Skin of body (tissue), 2 donors: ENCODE measurements around the gene HERC2. TPM values are rescaled to one million over a fixed set of nuclear protein-coding genes. Genes with fewer than 3 reads are reported as not detected.
"Not testable (repeated sequence)": the region's sequence is repeated elsewhere in the genome, so short reads cannot be mapped to it uniquely, and the experiment has no call there.

ENCODE experiments used
- DNase-seq: peaks from one replicate; lab custom pipeline; 2025; lab: John Stamatoyannopoulos, UW
- total RNA-seq: library from RNA; depleted of rRNA; stranded (reverse); fragments of >200 nt; gene quantifications from one replicate; pipeline ENCODE4 v1.2.3, GENCODE V29; 2014

HERC2 gene
- total RNA-seq, 1 donor from 2014 or later, result 42.8 TPM

DNA sequence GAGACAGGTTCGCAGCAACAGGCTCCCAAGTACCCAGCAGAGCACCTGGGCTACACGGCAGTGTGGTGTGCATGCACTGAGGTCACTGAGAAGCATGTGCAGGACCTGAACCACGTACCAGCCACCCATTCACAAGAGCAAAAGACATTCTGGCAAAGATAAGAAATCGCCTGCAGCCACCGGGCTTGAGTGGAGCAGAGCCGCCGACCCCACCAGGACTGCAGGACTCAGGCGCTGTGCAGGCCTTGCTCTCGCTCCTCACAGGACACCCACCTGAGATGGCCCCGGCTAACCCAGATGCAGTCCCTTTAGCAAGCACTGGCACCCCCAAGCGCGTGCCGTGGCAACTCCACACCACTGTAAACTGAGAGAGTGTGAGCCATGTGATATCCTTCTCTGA, 190.6 kb downstream of the HERC2 start:
- no peak for DNase-seq

DNA sequence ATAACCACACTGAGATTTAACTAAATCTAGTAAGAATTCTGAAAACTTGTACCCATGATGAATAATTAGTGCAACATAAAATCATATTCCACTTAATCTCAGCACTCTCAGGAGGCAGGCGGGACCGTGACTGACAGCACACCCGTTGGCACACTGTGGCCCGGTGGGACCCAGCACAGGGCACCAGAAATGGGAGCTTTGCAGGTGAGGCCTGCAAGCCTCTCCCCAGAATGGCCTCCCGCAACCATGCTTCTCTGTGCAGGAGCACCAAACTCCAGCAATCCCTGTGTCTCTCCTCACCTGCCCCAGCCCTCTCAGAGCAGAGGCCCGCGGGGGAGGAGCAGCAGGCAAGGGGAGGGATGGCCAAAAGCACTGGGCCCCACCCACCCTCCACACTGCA, 191.3 kb downstream of the HERC2 start:
- DNase-seq, result no peak

DNA sequence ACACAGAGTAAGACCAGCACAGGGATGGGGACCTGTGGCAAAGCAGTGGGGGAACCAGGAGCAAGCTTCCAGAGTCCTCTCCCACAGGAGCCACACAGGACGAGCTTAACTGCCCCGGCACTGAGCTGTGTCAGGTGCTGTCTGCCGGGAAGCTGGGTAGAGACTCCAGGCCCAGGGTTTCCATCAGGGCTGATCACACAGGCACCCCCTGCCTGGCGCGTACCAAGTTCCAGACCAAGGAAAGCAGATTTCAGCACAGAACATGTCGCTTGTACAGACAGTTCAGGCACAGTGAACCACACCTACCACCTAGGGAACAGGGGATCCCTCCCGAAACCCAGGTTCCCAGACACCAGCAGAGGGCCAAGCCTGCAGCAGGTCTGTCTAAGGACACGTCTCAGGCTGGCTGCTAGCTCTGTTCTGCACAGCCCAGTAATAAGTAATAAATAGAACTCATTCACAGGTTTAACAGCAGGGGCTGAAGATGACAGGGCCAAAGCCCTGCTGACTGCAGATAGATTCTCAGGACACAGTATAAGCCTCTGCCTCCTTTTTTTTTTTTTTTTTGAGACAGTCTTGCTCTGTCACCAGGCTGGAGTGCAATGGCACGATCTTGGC, 192.6 kb downstream of the HERC2 start:
- no peak for DNase-seq

DNA sequence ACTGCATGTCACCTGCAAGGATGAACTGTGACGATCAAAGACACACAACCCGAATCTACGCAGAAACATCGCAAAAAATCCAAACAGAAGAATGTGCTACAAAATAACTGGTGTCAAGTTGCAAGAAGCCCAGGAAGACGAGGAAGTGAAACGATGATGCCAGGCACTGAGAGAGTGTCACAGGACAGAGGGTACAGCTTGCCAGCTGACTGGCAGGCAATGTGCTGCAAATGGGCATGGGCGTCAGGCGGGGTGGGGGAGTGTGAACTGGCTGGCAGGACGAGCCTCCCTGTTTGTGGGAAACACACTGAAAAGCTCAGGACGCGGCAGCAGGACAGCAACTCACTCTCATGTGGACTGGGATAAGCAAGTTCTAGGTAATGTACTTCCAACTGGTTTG, 193.9 kb downstream of the HERC2 start:
- no peak for DNase-seq

DNA sequence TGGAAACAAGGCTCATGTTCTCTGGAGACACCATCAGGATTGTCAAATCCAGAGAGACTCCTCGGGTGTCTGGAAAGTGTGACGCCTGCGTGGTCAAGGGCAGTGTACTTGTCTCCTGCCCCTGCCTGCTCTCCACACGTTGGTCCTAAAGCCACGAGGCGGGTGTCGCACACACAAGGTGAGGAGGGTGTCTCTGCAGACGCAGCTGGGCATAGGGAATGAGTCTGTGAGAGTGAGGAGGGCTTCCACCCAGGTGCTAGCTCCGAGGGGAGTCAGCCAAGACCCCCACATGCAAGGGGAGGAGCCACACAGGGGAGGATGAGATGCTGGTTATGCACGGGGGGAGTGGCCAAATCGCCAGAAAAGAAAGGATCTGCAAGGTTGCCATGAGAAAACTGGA, 194.9 kb downstream of the HERC2 start:
- no peak for DNase-seq

DNA sequence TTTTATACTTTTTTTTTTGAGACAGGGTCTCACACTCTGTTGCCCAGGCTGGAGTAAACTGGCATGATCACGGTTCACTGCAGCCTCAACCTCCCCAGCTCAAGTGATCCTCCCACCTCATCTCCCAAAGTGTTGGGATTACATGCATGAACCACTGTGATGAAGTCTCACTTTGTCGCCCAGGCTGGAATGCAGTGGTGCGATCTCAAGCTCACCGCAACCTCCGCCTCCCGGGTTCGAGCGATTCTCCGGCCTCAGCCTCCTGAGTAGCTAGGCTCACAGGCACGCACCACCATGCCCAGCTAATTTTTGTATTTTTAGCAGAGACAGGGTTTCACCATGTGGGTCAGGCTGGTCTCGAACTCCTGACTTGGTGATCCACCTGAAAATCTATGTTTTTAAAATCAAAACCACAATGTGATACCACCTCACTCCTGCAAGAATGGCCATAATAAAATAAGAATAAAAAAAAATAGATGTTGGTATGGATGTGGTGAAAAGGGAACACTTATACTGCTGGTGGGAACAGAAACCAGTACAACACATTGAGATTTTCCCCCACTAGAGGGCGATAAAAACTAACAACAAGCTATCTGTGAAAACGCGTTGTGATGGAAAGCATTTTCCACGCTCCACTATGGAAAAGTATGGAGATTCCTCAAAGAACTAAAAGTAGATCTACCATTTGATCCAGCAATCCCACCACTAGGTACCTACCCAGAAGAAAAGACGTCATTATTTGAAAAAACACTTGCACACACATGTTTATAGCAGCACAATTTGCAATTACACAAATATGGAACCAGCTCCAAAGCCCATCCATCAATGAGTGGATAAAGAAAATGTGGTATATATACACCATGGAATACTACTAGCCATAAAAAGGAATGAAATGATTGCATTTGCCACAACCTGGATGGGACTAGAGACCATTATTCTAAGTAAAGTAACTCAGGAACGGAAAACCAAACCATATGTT, 196.0 kb downstream of the HERC2 start:
- DNase-seq, result peak; percentile 7

DNA sequence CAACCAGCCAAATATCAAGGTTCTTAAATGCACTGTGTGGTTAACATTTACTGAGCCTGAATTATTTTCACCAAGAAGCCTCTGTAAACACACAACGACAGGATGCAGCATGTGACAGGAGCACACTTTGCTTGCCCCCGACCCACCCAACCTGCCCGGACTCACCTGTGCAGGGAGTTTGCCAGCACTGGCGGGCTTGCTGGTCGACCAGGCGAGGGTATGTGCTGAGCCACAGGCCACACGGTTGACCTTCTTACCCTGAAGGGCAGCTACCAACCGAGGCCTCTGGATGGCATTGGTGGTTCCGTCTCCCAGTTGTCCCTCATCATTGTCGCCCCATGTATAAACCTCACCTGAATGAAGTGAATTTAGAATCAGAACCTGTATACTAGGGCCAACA, 197.1 kb downstream of the HERC2 start:
- no peak for DNase-seq

DNA sequence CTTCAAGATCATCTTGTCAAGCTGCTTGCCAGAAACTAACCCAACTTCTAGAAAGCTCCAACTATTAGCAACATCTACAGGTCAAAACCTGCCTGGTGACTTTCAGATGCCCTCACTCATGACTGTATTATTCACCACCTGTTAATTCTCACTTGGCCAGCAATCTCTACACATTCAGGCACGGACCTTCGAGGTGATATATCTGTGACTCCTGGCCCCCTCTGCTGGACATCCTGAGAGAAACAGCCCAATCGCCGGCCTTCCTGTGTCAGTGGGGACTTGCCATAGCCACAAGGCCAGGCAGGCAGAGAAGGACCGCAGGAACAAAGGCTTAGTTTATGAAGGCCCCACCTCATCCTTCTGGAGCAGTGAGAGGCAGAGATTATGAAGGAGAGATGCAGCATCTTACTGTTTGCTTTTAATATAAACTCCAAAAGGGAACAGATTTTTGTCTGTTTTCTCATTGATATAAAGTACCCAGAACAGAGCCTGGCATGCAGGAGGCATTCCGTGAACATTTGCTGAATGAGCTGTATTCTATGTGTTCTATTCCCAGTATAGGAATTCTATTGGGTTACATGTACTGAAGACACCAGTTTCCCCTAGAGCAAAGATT, 198.5 kb downstream of the HERC2 start:
- peak; percentile 21 for DNase-seq

DNA sequence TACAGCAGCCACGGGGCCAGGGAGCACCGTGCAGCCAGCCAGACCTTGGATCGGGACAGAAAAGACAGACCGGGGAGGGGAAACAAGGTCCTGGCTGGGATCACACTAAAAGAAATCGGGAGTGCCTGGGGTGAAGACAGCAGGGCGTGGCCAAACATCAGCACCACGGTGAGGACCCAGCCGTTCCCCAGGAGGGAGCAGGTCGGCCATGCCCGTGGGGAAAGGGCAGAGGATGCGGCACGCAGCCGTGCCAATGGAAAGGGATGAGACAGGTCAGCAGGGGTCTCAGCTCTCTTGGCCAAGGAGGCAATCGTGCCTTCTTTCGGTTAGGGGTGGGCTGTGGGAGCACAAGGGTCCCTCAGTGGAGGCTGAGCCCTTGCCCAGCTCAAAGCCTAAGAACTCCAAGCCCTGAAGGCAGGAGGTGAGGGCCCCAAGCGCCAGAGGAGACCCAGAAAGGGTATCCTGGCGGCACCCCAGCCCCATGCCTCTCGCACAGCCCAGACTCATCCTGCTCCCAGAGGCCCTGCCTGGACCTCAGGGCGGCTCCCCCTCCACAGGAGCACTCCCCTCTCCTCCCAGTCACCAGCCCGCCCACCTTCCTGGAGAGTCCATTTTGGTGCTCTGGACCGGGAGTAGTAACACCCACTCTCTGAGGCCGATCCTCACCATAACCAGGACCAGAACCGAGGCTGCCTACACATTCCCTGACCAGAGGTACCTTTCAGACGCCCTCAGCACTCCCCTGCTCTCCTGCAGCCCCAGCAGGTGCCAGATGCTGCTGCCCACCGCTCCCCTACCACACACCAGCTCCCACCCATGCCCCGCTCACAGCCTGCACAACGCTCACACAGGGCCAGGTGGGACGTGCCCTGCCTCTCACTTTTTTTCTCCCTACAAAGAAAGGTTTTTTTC, 199.7 kb downstream of the HERC2 start:
- no peak for DNase-seq

DNA sequence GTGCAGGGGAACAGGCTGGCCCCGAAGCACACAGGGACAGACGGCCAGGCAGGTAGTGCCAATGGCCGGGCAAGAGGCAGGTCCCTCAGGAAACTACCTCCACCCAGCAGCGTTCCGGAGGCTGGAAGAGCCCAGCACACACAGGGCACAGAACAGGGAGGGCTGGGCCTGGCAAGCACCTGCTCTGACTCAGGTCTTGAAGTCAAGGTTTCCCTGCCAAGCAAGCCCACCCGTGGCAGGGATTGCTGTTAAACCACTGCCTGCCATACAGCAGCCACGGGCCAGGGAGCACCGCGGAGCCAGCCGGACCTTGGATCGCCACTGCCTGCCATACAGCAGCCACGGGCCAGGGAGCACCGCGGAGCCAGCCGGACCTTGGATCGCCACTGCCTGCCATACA, 200.4 kb downstream of the HERC2 start:
- DNase-seq, result not testable (repeated sequence)

DNA sequence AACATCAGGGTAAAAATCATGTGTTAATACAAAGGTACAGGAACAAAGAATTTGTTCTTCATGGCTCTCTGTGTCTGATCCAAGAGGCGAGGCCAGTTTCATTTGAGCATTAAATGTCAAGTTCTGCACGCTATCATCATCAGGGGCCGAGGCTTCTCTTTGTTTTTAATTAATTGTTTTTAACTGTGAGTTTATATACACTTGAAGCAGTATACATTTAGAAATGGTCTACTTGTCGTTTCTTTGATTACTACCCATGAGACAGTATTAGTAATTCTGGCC, 201.7 kb downstream of the HERC2 start:
- no peak for DNase-seq

DNA sequence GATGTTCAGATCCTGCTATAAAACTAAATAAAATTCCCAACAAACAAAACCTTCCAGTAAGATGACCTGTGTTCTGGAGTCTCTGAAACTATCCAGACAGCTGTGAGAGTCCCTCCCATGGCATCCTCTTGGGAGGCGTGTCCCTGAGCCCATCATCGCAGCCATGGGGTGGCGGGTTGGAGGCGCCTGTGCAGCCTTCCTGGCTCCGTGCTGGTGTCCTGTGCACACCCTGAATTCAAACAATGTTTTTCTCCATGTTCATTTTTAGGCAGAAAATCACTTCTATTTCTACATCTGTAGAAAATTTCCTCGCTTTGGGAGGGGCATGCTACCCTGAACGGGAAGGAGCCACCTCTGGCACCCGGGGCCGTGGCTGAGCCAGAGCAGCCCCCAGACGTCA, 203.4 kb downstream of the HERC2 start:
- no peak for DNase-seq

DNA sequence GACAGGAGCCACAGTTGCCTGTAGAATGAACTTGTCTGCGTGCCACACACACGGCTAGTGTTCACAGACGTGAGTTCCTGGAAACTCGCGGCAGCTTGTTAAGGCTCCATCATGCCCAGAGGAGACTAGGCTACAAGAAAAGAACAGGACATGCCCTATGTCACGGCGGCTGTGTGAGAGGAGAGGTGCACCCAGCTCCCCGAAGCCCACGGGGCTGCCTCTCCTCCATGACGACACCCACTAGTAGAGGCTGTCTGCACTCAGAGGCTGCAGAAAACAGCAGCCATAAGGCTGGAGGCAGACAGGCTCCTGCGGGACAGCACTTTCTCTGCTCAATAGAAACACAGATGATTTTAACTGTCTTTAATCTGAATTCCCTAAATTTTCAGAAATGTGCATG, 203.9 kb downstream of the HERC2 start:
- no peak for DNase-seq

DNA sequence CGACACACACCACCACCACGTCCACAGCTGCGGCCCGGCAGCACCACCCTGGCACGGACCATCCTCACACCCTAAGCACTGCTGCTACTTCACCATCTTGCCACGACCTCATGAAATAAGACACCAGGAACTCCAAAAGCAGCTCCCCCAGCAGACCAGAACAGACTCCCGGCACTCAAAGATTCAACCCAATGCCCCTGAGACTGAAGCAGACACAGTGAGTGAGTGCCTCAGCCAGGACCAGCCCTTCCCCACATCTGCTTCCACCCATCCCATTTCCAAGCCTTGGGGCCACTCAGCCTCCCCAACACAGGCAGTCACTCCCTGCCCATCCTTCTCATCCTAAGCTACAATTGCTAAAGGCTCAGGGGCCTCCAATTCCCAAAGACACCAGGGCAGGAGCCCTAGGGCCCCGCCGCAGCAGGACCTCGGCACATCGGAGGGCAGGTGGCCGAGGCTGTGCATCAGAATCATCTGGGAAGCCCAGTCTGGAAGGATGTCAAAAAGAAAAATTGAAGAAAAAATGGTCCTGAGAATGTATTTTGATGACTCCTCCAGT, 204.5 kb downstream of the HERC2 start:
- DNase-seq, result no peak

DNA sequence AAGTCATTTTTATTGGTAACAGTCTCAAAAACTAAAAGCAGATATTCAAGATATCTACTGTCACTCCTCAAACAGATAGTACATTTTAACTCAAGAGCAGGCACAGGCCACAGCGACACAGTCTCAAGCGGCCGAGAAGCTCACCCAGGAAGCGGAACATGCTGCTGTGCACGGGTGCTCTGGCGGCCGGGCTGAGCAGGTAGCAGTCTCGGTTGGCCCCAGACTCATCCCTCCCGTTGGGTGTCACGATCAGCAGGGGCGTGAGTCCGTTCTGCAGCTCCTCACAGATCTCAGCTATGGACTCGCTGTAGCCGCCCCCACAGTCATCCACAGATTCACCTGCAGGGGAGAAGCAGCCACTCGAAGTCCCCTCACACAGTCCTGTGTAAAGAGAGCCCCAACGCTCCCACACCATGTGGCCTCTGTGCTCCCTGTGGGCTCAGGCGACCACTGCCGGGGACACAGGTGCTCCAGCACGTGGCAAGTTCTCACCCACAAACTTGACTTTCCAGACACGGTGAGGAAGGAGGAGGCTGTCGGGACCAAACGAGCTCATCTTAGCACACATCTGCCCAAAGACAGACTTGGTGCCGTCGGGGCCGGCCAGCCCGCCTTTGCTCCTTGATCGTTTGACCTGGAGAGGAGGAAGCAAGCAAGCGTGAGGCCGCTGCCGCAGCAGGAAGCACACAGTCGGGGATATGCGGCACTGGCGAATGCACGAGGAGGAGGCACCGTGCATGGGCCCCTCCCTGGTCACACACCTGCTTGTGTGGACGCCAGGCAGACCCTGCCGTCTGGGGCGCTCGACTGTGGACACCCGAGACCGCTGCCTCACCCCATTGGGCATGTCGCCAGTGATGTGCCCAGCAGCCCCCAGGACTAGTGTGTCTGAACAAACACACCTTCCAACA, 205.2 kb downstream of the HERC2 start:
- DNase-seq, result no peak

DNA sequence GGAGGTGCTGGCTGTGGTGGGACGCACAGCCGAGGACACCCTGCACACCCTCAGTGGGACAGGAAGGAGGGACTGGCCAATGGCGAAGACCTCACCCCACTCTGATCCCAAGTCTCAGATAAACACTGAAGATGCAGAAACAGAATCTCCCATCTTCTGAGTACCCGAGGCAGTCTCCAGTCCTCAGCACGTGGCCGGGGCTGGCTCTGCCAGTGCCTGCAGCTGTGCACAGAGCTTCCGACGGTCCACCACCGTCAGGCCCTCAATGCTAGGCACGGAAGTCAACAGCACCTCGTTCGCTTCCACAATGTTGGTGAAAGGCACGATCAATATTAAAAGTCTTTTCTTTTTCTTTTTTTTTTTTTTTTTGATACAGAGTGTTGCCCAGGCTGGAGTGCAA, 206.1 kb downstream of the HERC2 start:
- DNase-seq, result no peak

DNA sequence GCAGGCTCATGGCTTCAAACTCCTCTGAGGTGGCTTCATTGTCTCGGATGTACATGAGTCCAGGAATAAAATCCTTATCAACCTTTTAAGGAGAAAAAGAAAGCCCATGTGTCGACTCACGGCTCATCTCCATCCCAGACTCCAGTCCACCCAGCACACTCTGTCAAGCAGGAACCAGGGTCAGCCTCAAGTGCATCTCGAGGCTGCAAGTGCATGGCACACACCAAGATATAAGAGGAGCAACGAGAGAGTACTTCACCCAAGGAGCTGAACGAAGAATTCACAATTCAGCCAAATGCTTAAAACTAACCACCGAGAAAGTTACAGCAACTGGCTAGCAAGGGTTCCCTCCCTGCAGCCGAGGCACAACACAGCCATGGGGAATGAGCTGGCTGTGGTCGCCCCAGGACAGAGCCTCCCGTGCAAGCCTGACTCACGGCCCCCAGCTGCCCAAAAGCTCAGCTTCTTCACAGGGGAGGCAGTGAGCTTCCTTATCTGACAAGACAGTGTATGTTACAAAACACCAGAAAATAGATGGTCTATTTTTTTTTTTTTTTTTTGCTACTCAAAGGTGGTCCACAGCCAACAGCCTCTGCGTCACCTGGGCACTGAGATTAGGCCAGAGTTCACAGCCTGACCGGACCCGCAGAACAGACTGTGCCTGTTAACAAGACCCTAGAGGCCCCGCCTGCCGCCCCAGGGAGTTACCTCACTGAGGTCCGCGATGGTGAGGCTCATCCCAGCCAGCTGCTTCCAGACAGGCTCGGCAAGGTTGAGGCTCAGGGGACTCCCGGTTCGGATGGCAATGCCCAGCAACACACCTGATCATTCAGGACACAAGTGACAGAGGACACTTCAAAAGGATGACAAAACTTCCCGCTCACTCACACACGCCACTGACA, 207.0 kb downstream of the HERC2 start:
- DNase-seq, result no peak

DNA sequence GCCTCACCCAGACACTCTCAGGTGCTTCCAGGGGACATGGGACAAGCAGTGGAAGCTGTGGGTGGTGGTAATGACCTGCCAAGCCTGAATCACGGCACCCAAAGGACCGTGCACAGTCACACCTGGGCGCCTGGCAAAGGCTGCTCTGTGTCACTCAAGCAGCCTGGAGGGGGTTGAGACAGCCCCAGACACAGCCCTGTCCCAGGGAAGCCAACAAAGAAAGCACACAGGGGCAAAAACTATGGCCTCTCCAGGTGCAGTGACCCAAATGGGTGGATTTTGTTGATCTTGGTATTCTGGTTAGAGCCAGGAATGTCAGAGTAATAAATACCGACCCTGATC, 207.9 kb downstream of the HERC2 start:
- DNase-seq, result no peak

DNA sequence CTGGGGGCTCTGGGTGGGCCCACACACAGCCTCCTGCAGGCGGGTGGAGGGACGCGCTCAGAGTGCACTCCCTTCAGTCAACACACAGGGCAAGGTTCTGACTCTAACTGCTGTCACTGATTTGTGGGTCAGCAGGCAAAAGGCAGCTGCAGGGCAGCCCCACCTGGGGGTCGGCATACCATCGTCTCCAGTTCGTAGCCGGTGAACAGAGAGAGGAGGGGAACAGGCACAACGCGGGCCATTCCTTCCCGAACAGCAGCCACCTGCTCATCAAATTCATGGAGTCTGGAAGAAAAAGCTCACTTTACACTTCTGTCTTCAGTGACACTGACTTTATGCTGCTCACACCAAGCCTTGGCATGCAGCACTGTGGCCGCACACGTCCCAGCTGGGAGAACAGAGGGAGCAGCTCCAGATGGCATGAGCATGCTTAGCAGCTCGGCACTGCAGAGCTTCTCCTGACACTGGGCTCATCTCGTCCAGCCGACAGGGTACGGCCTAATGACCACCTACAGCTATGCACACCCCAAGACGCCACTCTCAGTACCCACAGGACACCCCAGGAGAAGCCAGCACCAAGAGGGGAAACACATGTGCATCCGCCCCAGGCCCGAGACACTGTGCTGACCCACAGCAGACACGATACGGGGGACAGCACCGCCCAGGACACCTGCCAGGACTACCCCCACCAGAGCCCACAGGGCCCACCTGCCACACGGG, 208.4 kb downstream of the HERC2 start:
- no peak for DNase-seq
